NCI-H2196 treated with DMSO at 0.1 percent for 48 hours (cell line): ENCODE data around the gene TIMM22.
"Not testable (repeated sequence)": the region's sequence is repeated elsewhere in the genome, so short reads cannot be mapped to it uniquely, and the experiment has no call there.

Experiments used
- DNase-seq: peaks from one replicate; lab custom pipeline; 2025; ENCODE audit not compliant: unreplicated experiment; lab: John Stamatoyannopoulos, UW

TIMM22 gene

DNA sequence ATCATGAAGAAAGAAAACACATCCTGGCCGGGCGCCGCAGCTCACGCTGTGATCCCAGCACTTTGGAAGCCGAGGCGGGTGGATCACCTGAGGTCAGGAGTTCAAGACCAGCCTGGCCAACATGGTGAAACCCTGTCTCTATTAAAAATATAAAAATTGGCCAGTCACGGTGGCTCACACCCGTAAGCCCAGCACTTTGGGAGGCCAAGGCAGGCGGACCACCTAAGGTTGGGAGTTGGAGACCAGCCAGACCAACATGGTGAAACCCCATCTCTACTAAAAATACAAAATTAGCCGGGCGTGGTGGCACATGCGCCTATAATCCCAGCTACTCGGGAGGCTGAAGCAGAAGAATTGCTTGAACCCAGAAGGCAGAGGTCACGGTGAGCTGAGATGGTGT lies 25.1 kb upstream of the TIMM22 start:
- not testable (repeated sequence) for DNase-seq

DNA sequence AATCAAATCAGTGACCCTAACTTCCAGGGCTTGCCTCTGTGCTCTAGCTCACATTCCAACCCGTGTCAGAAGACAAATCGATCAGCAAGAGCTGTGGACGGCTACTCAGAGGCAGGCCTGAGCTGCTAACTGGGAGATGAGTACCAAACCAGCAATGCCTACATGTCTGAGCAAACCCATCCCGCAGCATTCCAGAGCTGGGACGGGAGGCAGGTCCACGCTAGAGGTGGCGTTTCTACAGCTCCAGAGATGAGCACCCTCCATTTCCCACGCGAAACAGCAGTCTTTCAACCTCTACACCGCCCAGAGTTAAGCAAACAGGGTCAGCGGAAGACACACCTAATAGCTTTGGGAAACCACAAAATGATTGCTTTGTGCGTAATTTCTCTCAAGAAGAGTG lies 23.9 kb upstream of the TIMM22 start:
- DNase-seq, result no peak

DNA sequence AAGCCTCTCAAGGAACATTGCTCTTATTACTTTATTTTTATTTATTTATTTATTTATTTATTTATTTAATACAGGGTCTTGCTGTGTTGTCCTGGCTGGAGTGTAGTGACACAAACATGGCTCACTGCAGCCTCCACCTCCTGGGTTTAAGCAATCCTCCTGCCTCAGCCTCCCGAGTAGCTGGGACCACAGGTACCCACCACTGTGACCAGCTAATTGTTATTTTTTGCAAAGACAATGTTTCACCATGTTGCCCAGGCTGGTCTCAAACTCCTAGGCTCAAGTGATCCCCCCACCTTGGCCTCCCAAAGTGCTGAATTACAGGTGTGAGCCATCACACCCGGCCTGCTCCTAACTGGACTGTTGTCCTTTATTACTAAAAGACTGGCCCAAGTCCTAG lies 22.2 kb upstream of the TIMM22 start:
- not testable (repeated sequence) for DNase-seq

DNA sequence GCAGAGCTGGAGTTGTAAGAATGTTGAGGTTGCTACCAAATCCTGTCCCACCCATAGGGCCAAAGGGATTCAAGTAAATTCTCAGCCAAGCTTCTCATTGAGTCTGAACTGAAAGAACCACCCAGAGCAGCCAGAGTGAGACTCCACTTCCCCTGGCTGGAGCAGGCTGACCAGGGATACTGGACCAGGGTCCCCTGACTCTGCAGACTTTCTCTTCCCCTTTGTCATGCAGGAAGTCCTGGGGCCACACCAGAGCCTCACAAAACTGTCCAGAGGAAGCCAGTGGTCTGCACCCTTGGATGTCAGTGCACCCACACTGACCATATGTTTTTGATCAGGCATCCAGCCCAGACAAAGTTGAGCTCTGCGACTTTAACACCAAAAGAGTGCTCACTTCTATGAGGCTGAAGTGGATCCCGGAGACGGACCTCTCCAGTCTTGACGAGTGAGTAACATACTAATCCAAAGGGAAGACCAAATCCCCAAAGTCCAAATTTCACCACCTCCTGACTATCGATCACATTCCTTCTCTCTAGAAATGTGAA lies 21.5 kb upstream of the TIMM22 start:
- DNase-seq, result no peak

DNA sequence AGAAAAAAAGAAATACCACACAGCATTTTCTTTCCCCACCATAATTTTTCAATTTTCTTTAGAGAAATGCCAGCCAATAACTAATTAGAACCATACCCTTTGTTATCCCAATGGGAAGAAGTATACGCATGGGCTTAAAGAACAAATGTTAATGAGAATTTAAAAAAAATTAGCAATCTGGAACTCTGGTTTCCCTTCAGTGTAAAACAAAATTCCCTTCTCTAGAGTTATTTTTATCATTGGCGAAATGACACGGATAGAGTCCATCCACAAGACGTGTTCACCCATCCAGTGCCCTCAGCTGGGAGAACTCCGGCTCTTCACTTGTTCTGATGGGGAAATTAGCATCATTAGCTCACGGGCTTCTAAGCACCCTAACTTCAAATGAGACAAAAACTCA lies 20.6 kb upstream of the TIMM22 start:
- DNase-seq, result no peak

DNA sequence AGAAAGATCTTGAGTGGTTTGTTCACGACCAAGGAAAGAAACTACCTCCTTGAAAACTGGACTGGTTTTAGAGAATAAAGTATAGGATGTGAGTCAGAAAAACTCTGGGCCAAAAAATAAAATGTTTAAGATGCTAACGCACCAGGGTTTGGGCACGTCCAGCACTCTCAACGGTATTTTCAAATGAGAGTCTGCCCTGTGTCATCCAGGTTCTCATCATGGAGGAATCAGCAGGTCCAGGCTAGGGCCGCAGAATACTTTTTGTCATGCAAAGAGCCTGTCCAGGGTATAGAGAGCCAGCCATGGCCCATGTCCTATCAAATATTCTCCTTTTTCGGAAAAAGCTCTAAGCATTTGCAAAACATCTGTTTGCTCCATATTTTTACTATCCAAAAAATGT lies 19.8 kb upstream of the TIMM22 start:
- DNase-seq, result no peak

DNA sequence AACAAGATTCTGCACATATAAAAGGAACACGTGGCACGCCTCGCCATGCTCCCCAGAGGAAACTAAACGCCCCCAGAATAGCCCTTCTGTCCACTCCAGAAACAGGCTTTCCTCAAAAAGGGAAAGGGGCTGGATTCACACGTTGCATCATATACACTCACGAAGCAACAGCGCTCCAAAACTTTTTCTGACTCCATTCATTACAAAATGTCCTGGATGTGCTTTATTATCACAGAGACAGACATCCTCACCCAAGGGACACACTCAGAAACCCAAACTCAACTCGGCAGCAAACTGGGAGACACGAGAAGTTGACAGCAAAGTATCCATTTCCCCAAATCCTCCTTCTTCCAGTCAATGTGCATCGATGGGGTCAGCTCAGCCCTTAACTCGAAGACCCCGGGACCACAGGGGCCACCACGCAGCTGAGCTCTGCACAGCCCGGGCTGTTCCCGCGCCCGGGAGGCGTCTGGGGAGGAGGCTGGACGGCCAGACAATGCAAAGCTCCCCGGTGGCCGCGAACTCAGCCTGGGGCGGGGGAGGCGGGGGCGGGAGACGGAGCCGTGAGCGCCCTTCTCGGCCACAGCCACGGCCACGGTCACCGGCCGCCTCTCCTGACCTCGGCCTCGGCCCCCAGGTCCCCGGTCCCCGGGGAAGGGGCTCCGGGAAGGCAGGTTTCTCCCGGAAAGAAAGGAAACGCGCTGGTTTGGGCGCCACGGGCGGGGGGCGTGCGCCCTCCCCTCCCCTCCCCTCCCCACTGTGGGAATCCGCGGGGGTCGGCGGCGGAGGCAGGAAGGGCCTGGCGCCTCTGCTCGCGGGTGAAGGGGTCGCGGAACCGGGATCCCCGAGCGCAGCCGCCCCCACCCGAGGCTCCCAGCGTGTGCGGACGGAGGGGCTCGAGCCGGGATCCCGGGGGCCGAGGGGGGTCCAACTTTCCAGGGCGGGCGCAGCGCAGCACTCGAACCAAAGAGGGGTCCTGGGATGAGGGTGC lies 18.5 kb upstream of the TIMM22 start:
- DNase-seq, result no peak

DNA sequence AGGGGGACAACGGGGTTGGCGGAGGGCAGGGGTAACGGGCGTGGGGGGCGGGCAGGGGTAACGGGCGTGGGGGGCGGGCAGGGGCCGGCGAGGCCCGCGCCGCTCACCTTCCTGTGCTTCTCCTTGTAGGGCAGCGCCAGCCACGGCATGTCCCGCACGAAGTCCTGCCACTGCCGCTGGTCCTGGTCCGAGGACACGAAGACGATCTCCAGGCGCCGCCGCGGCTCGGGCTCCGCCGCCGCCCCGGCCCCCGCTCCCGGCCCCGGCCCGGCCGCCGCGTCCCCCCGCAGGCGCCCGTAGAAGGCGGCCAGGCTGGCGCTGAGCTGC lies 17.8 kb upstream of the TIMM22 start:
- DNase-seq, result no peak

DNA sequence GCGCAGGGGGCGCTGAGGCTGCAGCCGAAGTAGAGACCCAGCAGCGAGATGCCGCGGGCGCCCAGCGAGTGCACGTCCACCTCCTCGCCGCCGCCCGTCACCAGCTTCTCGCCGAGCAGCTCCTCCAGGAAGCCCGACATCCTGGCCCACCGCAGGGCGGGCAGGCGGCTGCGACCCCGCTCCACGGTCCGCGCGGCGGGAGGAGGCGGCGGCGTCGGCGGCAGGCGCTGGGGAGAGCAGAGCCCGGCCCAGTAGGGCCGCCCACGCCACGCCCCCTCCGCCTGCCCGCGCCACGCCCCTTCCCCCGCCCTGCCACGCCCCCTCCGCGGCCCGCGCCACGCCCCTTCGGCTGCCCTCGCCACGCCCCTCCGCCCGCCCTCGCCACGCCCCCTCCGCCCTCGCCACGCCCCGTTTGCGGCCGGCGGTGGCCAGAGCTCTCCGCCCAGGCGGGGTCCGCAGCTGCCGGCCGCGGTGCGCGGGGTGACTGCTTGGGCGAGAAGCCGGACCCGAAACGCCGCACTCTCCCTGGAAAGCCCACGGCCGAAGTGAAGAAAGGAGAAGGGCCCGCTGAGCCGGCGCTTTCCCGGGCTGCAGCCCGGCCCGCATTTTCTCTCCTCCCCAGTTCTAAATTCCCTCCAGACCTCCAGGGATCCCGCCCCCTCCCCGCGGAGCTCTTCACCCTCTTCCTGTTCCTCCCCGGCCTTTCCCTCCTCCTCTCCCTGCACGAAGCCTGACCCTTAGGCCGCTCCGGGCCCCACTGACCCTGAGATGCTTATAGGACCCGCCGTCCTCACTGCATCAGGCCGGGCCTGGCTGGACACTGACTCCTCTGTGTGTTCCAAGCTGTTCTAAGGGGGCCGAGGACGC lies 17.2 kb upstream of the TIMM22 start, which contains the start of gene NXN:
Gene NXN, minus strand, starts transcription at position 238 of the 867 bp plus-strand sequence.
- DNase-seq, result no peak

DNA sequence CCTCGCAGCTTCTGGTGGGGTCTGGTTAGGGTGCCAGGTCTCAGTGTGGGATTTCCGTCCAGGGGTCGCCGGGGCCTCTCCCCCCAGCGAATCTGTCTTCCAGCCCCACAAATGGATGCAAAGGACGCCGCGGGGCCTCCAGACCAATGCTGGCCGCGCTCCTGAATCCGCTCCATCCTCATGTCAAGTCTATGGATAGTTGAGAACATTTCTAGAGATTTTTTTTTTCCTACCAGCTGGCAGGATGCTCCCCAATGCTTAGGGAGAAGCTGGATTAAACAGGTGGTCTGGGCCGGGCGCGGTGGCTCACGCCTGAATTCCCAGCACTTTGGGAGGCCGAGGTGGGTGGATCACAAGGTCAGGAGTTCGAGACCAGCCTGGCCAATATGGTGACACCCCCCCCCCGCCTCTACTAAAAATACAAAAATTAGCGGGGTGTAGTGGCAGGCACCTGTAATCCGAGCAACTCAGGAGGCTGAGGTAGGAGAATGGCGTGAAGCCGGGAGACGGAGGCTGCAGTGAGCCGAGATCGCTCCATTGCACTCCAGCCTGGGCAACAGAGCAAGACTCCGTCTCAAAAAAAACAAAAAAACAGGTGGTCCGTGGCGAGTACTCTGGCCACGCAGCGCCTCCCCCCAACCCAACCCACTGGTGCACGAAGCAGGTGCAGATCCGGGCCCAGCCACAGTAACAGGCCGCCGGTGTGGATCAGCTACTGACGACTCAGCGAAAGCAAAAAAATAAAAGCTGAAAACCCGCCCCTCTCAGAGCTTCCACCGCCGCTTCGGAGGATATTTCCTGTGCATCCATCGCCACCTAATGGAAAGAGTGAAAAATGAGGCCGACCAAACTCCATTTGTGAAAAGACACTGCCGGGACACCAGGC lies 16.3 kb upstream of the TIMM22 start:
- peak; percentile 51 for DNase-seq

DNA sequence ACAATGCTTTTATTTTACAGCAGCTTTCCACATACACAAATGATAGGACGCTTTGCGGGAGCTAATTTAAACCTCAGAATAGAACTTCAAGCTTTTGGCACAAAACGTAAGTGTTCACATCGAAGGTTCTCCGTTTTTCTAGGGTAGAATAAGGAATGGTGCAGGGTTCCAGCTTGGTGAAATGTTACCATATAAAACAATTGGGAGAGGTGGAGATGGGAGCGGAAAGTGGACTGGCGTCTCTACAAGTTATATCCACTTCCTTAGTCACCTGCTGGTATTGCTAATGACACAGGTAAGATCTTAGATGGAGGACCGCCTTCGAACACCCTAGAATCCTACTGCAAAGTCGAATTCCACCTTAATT lies 15.7 kb upstream of the TIMM22 start:
- DNase-seq, result no peak

DNA sequence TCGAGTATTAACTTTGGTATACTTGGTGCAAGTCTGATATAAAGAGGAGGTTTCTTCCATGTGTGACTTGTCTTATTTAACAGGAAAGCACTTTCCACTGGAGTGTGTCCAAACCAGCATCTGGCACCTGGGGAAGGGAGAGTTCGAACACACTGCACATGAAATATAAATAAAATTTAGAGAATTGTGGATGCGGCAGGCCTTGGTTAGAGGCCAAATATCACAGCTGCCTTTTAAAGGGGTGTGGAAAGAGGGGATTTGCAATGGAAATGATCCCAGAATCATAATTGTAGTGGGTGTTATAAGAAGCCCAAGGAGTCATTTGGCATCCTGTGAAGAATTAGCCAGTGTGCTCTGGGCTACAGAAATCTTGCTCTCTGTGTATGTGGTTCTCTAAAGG lies 13.0 kb upstream of the TIMM22 start:
- DNase-seq, result no peak

DNA sequence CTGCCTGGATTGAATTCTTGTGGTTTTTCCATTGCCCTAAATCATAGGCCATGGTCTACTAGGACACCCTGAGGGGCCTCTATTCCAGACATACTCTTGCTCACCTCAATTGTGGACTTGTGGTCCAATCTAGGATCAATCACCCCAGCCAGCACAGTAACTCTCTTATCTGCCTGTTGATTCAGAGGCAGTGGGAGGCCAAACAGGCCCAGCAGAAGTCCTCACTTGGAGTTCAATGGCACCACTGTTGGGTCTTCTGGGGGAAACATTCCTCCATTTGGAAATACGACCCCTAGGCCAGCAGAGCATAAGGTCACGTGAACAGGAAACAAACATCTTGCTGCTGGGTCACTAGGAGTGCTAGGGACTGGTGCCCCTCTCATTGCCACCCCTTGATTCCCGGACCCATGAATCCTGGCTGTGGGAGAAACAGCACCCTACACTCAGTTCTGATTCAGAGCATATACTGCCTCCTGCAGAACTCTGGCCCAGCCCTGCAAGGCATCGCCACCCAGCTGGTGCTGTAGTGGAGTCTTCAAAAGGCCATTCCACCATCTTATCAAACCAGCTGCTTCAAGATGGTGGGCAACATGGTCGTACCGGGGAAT lies 10.5 kb upstream of the TIMM22 start:
- no peak for DNase-seq

DNA sequence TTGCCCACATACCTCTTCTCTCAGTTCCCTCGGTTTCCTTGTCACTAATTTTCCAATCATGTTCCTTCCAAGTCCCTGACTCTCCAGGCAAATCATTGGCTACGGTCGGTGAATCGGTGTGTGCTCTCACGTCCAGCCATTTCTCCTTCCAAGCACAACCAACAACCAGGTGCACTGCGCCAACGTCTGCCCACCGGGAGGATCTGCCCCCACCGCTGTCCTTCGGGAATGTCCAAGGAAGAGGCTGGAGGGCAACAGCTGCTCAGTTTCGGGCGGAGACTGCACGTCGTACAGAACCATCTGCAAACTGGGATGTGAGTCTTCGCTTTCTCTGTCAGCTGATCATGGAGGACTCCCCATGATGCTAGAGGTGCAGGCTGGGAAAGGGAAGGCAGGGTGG lies 9.0 kb upstream of the TIMM22 start:
- no peak for DNase-seq

DNA sequence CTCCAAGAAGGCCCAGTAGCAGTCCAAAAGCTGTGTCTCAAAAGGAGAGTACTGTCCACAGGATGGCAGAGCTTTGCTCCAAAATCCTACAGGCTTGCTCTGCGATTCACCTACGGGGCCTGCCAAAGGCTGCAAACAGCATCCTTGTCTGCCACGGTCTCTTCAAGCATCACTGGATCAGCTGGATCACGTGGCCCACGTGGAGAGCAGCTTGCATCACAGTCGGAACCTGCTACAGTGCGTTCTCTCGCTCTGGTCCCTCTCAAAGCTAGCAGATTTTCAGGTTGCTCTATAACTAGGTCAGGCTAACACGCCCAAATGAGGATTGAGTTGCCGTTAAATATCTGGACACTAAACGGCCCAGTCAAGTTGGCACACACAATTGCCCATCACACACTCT lies 8.4 kb upstream of the TIMM22 start:
- DNase-seq, result no peak

DNA sequence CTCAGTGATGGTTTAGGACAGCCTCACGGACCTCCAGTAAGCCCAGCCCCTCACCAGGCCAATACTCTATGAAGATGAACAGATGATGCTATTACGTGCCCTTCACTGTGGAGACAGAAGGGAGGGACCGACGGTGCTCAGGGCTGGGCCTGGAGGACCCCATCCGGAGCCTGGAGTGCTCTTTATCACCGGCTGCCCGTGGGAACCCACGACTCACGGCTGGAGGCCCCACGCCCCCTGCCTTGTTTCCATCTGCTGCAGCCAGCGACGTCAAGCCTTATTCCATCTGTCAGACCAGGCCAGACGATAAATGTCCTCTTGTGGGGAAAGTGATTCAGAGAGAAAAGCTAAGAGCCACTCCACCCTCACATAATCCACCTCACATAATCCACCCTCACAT lies 4.0 kb upstream of the TIMM22 start:
- DNase-seq, result no peak

DNA sequence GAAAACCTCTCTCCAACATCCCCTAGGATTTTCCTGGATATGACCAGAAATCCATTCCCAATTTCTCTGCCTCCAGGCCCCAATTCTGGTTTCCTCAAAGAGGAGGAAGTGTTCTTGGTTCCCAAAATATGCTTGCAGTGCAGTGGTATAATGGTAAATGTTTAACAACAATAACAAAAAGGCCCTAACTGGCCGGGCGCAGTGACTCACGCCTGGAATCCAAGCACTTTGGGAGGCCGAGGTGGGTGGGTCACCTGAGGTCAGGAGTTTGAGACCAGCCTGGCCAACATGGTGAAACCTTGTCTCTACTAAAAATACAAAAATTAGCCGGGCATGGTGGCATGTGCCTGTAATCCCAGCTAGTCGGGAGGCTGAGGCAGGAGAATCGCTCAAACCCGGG lies 1.6 kb upstream of the TIMM22 start:
- DNase-seq, result not testable (repeated sequence)

DNA sequence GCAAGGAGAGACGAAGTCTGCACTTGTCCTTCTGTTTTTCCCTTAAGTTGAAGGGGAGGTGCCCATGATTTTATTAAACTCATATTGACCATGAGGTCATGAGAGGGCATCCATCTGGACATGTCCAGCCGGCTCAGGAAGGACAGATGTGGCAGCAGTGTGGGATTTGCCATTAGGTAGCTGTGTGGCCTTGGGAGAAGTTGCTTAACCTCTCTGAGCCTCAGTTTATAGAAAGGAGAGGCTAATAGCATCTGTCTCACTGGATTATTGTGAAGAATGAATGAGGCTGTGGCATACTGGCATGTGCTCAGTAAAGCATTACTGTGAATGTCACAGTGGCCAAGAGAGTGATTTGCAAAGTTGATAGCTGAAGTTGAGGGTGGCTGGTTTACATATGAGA lies 1.2 kb downstream of the TIMM22 start:
- no peak for DNase-seq

DNA sequence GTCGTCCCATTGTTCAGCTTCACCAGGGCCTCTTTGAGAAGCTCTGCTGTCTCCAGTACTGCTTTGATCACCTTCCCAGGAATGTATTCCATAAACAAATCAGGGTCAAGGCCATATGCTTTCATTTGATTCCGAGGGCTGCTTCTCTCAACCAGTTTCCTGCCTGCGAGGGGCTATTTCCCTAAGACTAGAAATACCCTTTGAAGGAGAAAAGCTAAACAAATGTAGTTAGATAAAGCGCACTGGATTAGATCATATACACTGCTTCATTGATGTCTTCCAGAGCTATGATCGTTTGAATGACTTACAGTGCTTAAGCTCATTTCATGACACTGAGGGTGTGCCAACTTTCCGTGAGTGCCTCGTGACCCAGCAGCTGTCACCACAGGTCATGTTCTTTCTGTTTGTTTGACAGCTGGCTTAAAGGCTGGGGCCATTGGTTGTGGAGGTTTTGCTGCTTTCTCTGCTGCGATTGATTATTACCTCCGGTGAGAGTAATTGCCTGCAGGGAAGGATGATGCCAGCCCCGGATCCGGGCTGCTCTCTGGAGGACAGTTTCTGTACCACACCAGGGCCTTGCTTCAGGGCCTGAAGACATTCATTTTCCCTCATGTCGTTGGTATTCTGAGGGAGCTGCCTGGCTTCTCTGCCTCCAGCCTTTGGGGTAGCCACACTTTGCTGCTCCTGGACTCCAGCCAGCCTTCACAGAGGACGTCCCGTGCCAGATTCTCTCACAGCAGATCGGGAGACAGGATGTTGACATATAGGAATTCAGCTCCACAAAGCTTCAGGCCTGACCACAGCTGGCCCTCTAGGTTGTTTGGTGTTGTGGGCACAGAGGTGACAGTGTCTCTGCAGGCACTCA lies 3.9 kb downstream of the TIMM22 start:
- no peak for DNase-seq
